H9 (cell line): ENCODE data around the gene SCGB3A2. TPM values are rescaled to one million over a fixed set of nuclear protein-coding genes. Genes with fewer than 3 reads are reported as not detected.

Source experiments
- DNase-seq: peaks from one replicate; pipeline ENCODE4 v3.0.0-alpha.2; 2017
- H2AFZ ChIP-seq: one replicate; pipeline ENCODE4 v1.6.1; 2013; ENCODE audit warnings: mild to moderate bottlenecking, low read length, control low read depth, moderate library complexity
- H2AK5ac ChIP-seq: 2 replicates; pipeline ENCODE4 v1.6.1; 2013; ENCODE audit warnings: low read length, control low read depth, mixed read lengths; ENCODE audit not compliant: insufficient read length
- H2BK120ac ChIP-seq: one replicate; pipeline ENCODE4 v1.6.1; 2013; ENCODE audit warnings: low read depth, mild to moderate bottlenecking, low read length, control low read depth, inconsistent platforms; ENCODE audit not compliant: poor library complexity, severe bottlenecking
- H2BK12ac ChIP-seq: 2 replicates; pipeline ENCODE4 v1.6.1; 2013; ENCODE audit warnings: low read length, control low read depth, mixed read lengths, low read depth; ENCODE audit not compliant: insufficient read length
- H2BK15ac ChIP-seq: 2 replicates; pipeline ENCODE4 v1.6.1; 2013; ENCODE audit warnings: low read depth, low read length, control low read depth
- H2BK20ac ChIP-seq: one replicate; pipeline ENCODE4 v1.6.1; 2013; ENCODE audit warnings: low read depth, mild to moderate bottlenecking, low read length, control low read depth, inconsistent platforms; ENCODE audit not compliant: poor library complexity, severe bottlenecking
- H2BK5ac ChIP-seq: 2 replicates; pipeline ENCODE4 v1.6.1; 2013; ENCODE audit warnings: low read length, control low read depth, mixed read lengths; ENCODE audit not compliant: insufficient read length
- H3K14ac ChIP-seq: 2 replicates; pipeline ENCODE4 v1.6.1; 2013; ENCODE audit warnings: low read length, control low read depth; ENCODE audit not compliant: insufficient read depth
- H3K18ac ChIP-seq: 2 replicates; pipeline ENCODE4 v1.6.1; 2013; ENCODE audit warnings: low read depth, mild to moderate bottlenecking, mixed read lengths, low read length, control low read depth; ENCODE audit not compliant: insufficient read length
- H3K23ac ChIP-seq: 2 replicates; pipeline ENCODE4 v1.6.1; 2013; ENCODE audit warnings: low read length, control low read depth, mixed read lengths, low read depth; ENCODE audit not compliant: insufficient read length
- H3K23me2 ChIP-seq: 2 replicates; pipeline ENCODE4 v1.6.1; 2013; ENCODE audit warnings: low read depth, mild to moderate bottlenecking, mixed read lengths, low read length, control low read depth; ENCODE audit not compliant: insufficient read length, poor library complexity, severe bottlenecking
- H3K27ac ChIP-seq: 2 replicates; pipeline ENCODE4 v1.5.1; 2013; ENCODE audit warnings: low read length, control low read depth, mixed read lengths, low read depth; ENCODE audit not compliant: insufficient read length
- H3K27me3 ChIP-seq: 2 replicates; pipeline ENCODE4 v1.6.1; 2013; ENCODE audit warnings: low read length, control low read depth, inconsistent platforms; ENCODE audit not compliant: insufficient read depth
- H3K4ac ChIP-seq: 2 replicates; pipeline ENCODE4 v1.6.1; 2013; ENCODE audit warnings: low read depth, mild to moderate bottlenecking, control low read depth, inconsistent platforms, low read length, moderate library complexity
- H3K4me1 ChIP-seq: 2 replicates; pipeline ENCODE4 v1.6.1; 2013; ENCODE audit warnings: low read length, control low read depth, inconsistent platforms; ENCODE audit not compliant: insufficient read depth
- H3K4me2 ChIP-seq: 2 replicates; pipeline ENCODE4 v1.6.1; 2013; ENCODE audit warnings: low read length, control low read depth, mixed read lengths; ENCODE audit not compliant: insufficient read length, insufficient read depth
- H3K56ac ChIP-seq: 2 replicates; pipeline ENCODE4 v1.6.1; 2013; ENCODE audit warnings: low read depth, mild to moderate bottlenecking, mixed read lengths, low read length, control low read depth; ENCODE audit not compliant: insufficient read length
- H3K79me1 ChIP-seq: 2 replicates; pipeline ENCODE4 v1.6.1; 2013; ENCODE audit warnings: low read depth, mild to moderate bottlenecking, moderate library complexity, low read length, control low read depth, inconsistent platforms; ENCODE audit not compliant: insufficient read depth, poor library complexity, severe bottlenecking
- H3K79me2 ChIP-seq: 2 replicates; pipeline ENCODE4 v1.6.1; 2013; ENCODE audit warnings: low read length, control low read depth, inconsistent platforms; ENCODE audit not compliant: insufficient read depth
- H3K9ac ChIP-seq: 2 replicates; pipeline ENCODE4 v1.6.1; 2013; ENCODE audit warnings: low read length, control low read depth, mixed read lengths; ENCODE audit not compliant: insufficient read length; ENCODE audit errors: extremely low read depth
- H3K9me3 ChIP-seq: one replicate; pipeline ENCODE4 v1.6.1; 2013; ENCODE audit warnings: low read depth, low read length, inconsistent platforms; ENCODE audit not compliant: control insufficient read depth
- H3T11ph ChIP-seq: one replicate; pipeline ENCODE4 v1.6.1; 2013; ENCODE audit warnings: mild to moderate bottlenecking, low read length, control low read depth, inconsistent platforms
- H4K20me1 ChIP-seq: one replicate; pipeline ENCODE4 v1.6.1; 2013; ENCODE audit not compliant: control insufficient read depth, insufficient read length, insufficient read depth
- H4K5ac ChIP-seq: 2 replicates; pipeline ENCODE4 v1.6.1; 2013; ENCODE audit warnings: low read depth, mild to moderate bottlenecking, mixed read lengths, low read length, control low read depth; ENCODE audit not compliant: insufficient read length
- H4K8ac ChIP-seq: replicated peaks from 2 replicates; pipeline ENCODE4 v1.6.1; 2013; ENCODE audit warnings: low read length, control low read depth, mixed read lengths, low read depth; ENCODE audit not compliant: insufficient read length
- H4K91ac ChIP-seq: 2 replicates; pipeline ENCODE4 v1.6.1; 2013; ENCODE audit warnings: low read depth, mild to moderate bottlenecking, moderate library complexity, mixed read lengths, low read length, control low read depth; ENCODE audit not compliant: insufficient read length
- H3K27ac Mint-ChIP-seq, 3 experiments: 2 replicates in 2 of 3; 3 replicates in 1 of 3; pipeline ENCODE4 v1.8.0; 2020 to 2021; ENCODE audit warnings: mixed read lengths in 3 of 3, mild to moderate bottlenecking in 1 of 3, moderate library complexity in 1 of 3
- H3K27me3 Mint-ChIP-seq: 2 replicates; pipeline ENCODE4 v1.8.0; 2021; ENCODE audit warnings: low read depth, mild to moderate bottlenecking, moderate library complexity, mixed read lengths
- H3K36me3 Mint-ChIP-seq, 3 experiments: 2 replicates in 2 of 3; 3 replicates in 1 of 3; pipeline ENCODE4 v1.8.0; 2020 to 2021; ENCODE audit warnings: low read depth in 3 of 3, mixed read lengths in 3 of 3; ENCODE audit not compliant: insufficient read depth in 1 of 3
- H3K4me1 Mint-ChIP-seq, 2 experiments: 2 replicates each; pipeline ENCODE4 v1.8.0; 2020; ENCODE audit warnings: mixed read lengths in 2 of 2
- H3K4me3 Mint-ChIP-seq, 2 experiments: 2 replicates in 1 of 2; 3 replicates in 1 of 2; pipeline ENCODE4 v1.8.0; 2020 to 2021; ENCODE audit warnings: mild to moderate bottlenecking in 2 of 2, mixed read lengths in 2 of 2, moderate library complexity in 1 of 2
- H3K9me3 Mint-ChIP-seq, 2 experiments: 2 replicates in 1 of 2; 3 replicates in 1 of 2; pipeline ENCODE4 v1.8.0; 2020; ENCODE audit warnings: mild to moderate bottlenecking in 2 of 2, mixed read lengths in 2 of 2, moderate library complexity in 1 of 2
- CTCF ChIP-seq: fragments of 200-600 bp; sonication (generic); conservative IDR thresholded peaks from 3 replicates; pipeline ENCODE4 v1.8.0; 2021; ENCODE audit warnings: antibody characterized with exemption, mild to moderate bottlenecking
- WGBS: extraction: QIAGEN DNeasy Blood & Tissue Kit; methylation state at CpG from one replicate; pipeline ENCODE4 v1.1.7; 2013; ENCODE audit warnings: missing lambda C conversion rate, low lambda C conversion rate, mixed read lengths; ENCODE audit not compliant: insufficient read length; ENCODE audit errors: extremely low coverage; 5-methylcytosine and 5-hydroxymethylcytosine counted together
- total RNA-seq: library from RNA; stranded (reverse); gene quantifications from 2 replicates; pipeline ENCODE4 v1.2.1, GENCODE V29; 2021

The SCGB3A2 gene
- total RNA-seq, 1 experiment from 2014 or later: 66.0 TPM

- H3K36me3 Mint-ChIP-seq: peaks cover 0 to 1% (median 0%) of the 10 kb centered on the region in 3 experiments; a peak in 2 of 7 replicates
- Histone ChIP-seq H3K9ac (no peak overlapping the region), H3K4ac (no peak overlapping the region), H3K18ac (no peak overlapping the region), H3K79me1 (no peaks in the 10 kb centered on the region), H3K27me3 (no peaks in the 10 kb centered on the region), H3K56ac (no peak overlapping the region), H2AFZ (no peak overlapping the region), H4K8ac (no peak overlapping the region), H3K27ac (no peak overlapping the region), H3K23me2 (no peaks in the 10 kb centered on the region), H2AK5ac (no peak overlapping the region), H4K5ac (no peak overlapping the region), H2BK5ac (no peak overlapping the region), H3T11ph (no peak overlapping the region), H3K9me3 (no peaks in the 10 kb centered on the region), H3K4me2 (no peak overlapping the region), H2BK120ac (no peak overlapping the region), H2BK12ac (no peak overlapping the region), H3K4me1 (0 out of 2 replicates have a peak, but pooled peaks cover 2% of the 10 kb centered on the region), H2BK15ac (no peak overlapping the region), H3K14ac (no peak overlapping the region), H3K79me2 (no peaks in the 10 kb centered on the region), H4K91ac (no peak overlapping the region), H4K20me1 (no peaks in the 10 kb centered on the region), H3K23ac (no peak overlapping the region), H2BK20ac (no peak overlapping the region)
- peaks cover 4% of the 10 kb centered on the region in 2 experiments for H3K4me1 Mint-ChIP-seq
- no CpG with 5 or more reads among the region's 2 CpGs for WGBS
- H3K27ac Mint-ChIP-seq: no peak overlapping the region
- H3K27me3 Mint-ChIP-seq: peaks cover 2% of the 10 kb centered on the region; the same call in 1 of the 2 replicates
- H3K4me3 Mint-ChIP-seq: no peak overlapping the region
- TF ChIP-seq CTCF: no peak
- DNase-seq: no peak
- 0 out of 5 replicates have a peak, but pooled peaks cover 0 to 1% of the 10 kb centered on the region in 2 experiments for H3K9me3 Mint-ChIP-seq
These were observed 42.6 kb downstream of the SCGB3A2 start for GRCh38 chr5:147921136-147921535.
